H1 (cell line): ENCODE results near the gene NOL4L. TPM values are rescaled to one million over a fixed set of nuclear protein-coding genes. Genes with fewer than 3 reads are reported as not detected.

Experiments used
- CTCF ChIA-PET: fragments of 300-600 bp; sonication (Branson Sonifier 250); formaldehyde crosslinking; loops from one replicate; lab custom pipeline; 2021; ENCODE audit not compliant: partially characterized antibody; lab: Charles Lee
- POLR2A ChIA-PET: fragments of 300-600 bp; sonication (Branson Sonifier 250); formaldehyde crosslinking; loops from one replicate; lab custom pipeline; 2021; ENCODE audit warnings: inconsistent platforms; ENCODE audit not compliant: partially characterized antibody; lab: Charles Lee
- DNase-seq, 2 experiments: peaks; one replicate each; pipeline versions ENCODE4 v3.0.0 to v3.0.0-alpha.2; 2010 to 2022; ENCODE audit warnings: low spot score in 2 of 2, low read depth in 1 of 2, mixed read lengths in 1 of 2
- FAIRE-seq: peaks from 2 replicates; lab custom pipeline; 2011; peaks lifted over from hg19 to GRCh38; lab: Jason Lieb, UNC
- H2AFZ ChIP-seq: 2 replicates; pipeline ENCODE4 v1.8.1; 2012; ENCODE audit warnings: low read length, inconsistent platforms
- H2AK5ac ChIP-seq: 2 replicates; pipeline ENCODE4 v1.6.1; 2013; ENCODE audit warnings: low read depth, low read length
- H2BK120ac ChIP-seq: replicated peaks from 2 replicates; pipeline ENCODE3; 2013; ENCODE audit warnings: low read depth, low read length, inconsistent platforms
- H2BK12ac ChIP-seq: 2 replicates; pipeline ENCODE4 v1.6.1; 2013; ENCODE audit warnings: low read depth, low read length
- H2BK15ac ChIP-seq: 2 replicates; pipeline ENCODE4 v1.6.1; 2013; ENCODE audit warnings: low read length
- H2BK20ac ChIP-seq: 2 replicates; pipeline ENCODE4 v1.6.1; 2013; ENCODE audit warnings: low read length
- H2BK5ac ChIP-seq: 2 replicates; pipeline ENCODE4 v1.6.1; 2013; ENCODE audit warnings: low read depth, low read length
- H3K14ac ChIP-seq: 2 replicates; pipeline ENCODE4 v1.6.1; 2013; ENCODE audit warnings: inconsistent platforms; ENCODE audit not compliant: insufficient read length
- H3K18ac ChIP-seq: 2 replicates; pipeline ENCODE4 v1.6.1; 2013; ENCODE audit warnings: low read length; ENCODE audit errors: extremely low read depth
- H3K23ac ChIP-seq: 2 replicates; pipeline ENCODE4 v1.6.1; 2013; ENCODE audit warnings: inconsistent platforms; ENCODE audit not compliant: insufficient read length
- H3K23me2 ChIP-seq: 2 replicates; pipeline ENCODE4 v1.6.1; 2013; ENCODE audit warnings: low read depth, low read length
- H3K27ac ChIP-seq: 2 replicates; pipeline ENCODE4 v1.6.1; 2011; ENCODE audit warnings: low read depth, low read length, inconsistent platforms
- H3K27me3 ChIP-seq, 4 experiments: replicated peaks in 1 of 4; 1 replicate in 1 of 4; 2 replicates in 3 of 4; pipeline versions ENCODE4 v1.6.1 to v1.8.1; 2011 to 2013; ENCODE audit warnings: low read length in 3 of 4, mild to moderate bottlenecking in 3 of 4, inconsistent platforms in 2 of 4, mixed read lengths in 2 of 4, moderate library complexity in 1 of 4; ENCODE audit not compliant: control insufficient read depth in 3 of 4, insufficient read depth in 3 of 4; ENCODE audit errors: extremely low read depth in 1 of 4
- H3K36me3 ChIP-seq, 4 experiments: 2 replicates each; pipeline versions ENCODE4 v1.6.1 to v1.8.1; 2011 to 2013; ENCODE audit warnings: mild to moderate bottlenecking in 4 of 4, low read length in 3 of 4, moderate library complexity in 2 of 4, control low read depth in 1 of 4, inconsistent platforms in 1 of 4; ENCODE audit not compliant: insufficient read depth in 4 of 4, control insufficient read depth in 2 of 4
- H3K4ac ChIP-seq: replicated peaks from 2 replicates; pipeline ENCODE3; 2013; ENCODE audit warnings: low read length, low read depth, mixed read lengths, inconsistent platforms; ENCODE audit not compliant: insufficient read length
- H3K4me1 ChIP-seq, 4 experiments: replicated peaks in 1 of 4; 1 replicate in 1 of 4; 2 replicates in 3 of 4; pipeline versions ENCODE4 v1.6.1 to v1.8.1; 2011 to 2013; ENCODE audit warnings: low read length in 3 of 4, inconsistent platforms in 2 of 4, mixed read lengths in 1 of 4; ENCODE audit not compliant: insufficient read depth in 4 of 4, control insufficient read depth in 3 of 4
- H3K4me2 ChIP-seq, 2 experiments: 2 replicates each; pipeline versions ENCODE4 v1.6.1 to v1.8.1; 2011 to 2013; ENCODE audit warnings: low read depth in 2 of 2, low read length in 2 of 2, control low read depth in 1 of 2, inconsistent platforms in 1 of 2, mild to moderate bottlenecking in 1 of 2; ENCODE audit not compliant: insufficient read depth in 1 of 2
- H3K4me3 ChIP-seq, 4 experiments: fragments of 200-600, 300-600 bp in 1 of 4; sonication (generic), shearing (Covaris generic), sonication (Bioruptor Twin) in 1 of 4; 2 replicates each; pipeline versions ENCODE4 v1.5.1 to v1.8.1; 2011 to 2016; ENCODE audit warnings: low read length in 4 of 4, low read depth in 3 of 4, control low read depth in 2 of 4, inconsistent platforms in 2 of 4, mild to moderate bottlenecking in 2 of 4, mixed read lengths in 1 of 4, moderate library complexity in 1 of 4; ENCODE audit not compliant: insufficient read depth in 2 of 4; ENCODE audit errors: extremely low read depth in 1 of 4
- H3K56ac ChIP-seq: replicated peaks from 2 replicates; pipeline ENCODE3; 2013; ENCODE audit warnings: low read depth, mild to moderate bottlenecking, mixed read lengths, low read length, inconsistent platforms; ENCODE audit not compliant: insufficient read length
- H3K79me1 ChIP-seq: 2 replicates; pipeline ENCODE4 v1.6.1; 2013; ENCODE audit warnings: low read depth, low read length, control low read depth
- H3K79me2 ChIP-seq, 2 experiments: 2 replicates each; pipeline versions ENCODE4 v1.6.1 to v1.8.1; 2012 to 2013; ENCODE audit warnings: low read length in 2 of 2, mild to moderate bottlenecking in 2 of 2, inconsistent platforms in 1 of 2; ENCODE audit not compliant: insufficient read depth in 2 of 2, control insufficient read depth in 1 of 2
- H3K9ac ChIP-seq, 4 experiments: replicated peaks in 1 of 4; 1 replicate in 1 of 4; 2 replicates in 3 of 4; pipeline versions ENCODE4 v1.6.1 to v1.8.1; 2011 to 2013; ENCODE audit warnings: low read depth in 3 of 4, low read length in 3 of 4, control low read depth in 2 of 4, mild to moderate bottlenecking in 2 of 4, moderate library complexity in 2 of 4, inconsistent platforms in 1 of 4; ENCODE audit errors: extremely low read depth in 1 of 4
- H3K9me3 ChIP-seq, 2 experiments: 2 replicates each; pipeline versions ENCODE4 v1.6.1 to v1.8.1; 2012 to 2013; ENCODE audit warnings: mild to moderate bottlenecking in 2 of 2, moderate library complexity in 2 of 2, control low read depth in 1 of 2, inconsistent platforms in 1 of 2, low read depth in 1 of 2, low read length in 1 of 2, mixed read lengths in 1 of 2; ENCODE audit not compliant: insufficient read depth in 2 of 2
- H4K20me1 ChIP-seq, 2 experiments: replicated peaks in 1 of 2; 2 replicates each; pipeline versions ENCODE3 to v1.8.1; 2011 to 2013; ENCODE audit warnings: inconsistent platforms in 2 of 2, low read length in 2 of 2, mild to moderate bottlenecking in 1 of 2; ENCODE audit not compliant: insufficient read depth in 2 of 2, control insufficient read depth in 1 of 2
- H4K5ac ChIP-seq: 2 replicates; pipeline ENCODE4 v1.6.1; 2013; ENCODE audit warnings: low read length, low read depth, mixed read lengths, inconsistent platforms; ENCODE audit not compliant: insufficient read length
- H4K8ac ChIP-seq: 2 replicates; pipeline ENCODE4 v1.8.0; 2013; ENCODE audit warnings: mild to moderate bottlenecking, moderate library complexity, low read length, inconsistent platforms; ENCODE audit not compliant: insufficient read depth; ENCODE audit errors: extremely low read depth
- H4K91ac ChIP-seq: replicated peaks from 2 replicates; pipeline ENCODE3; 2013; ENCODE audit warnings: low read length, mixed read lengths, inconsistent platforms; ENCODE audit not compliant: insufficient read length
- CTBP2 ChIP-seq: IDR thresholded peaks from 2 replicates; pipeline ENCODE4 v1.7.0; 2011; ENCODE audit warnings: borderline replicate concordance, mild to moderate bottlenecking, moderate library complexity, mixed read lengths, low read length; ENCODE audit not compliant: insufficient read depth, insufficient read length
- EP300 ChIP-seq, 2 experiments: IDR thresholded peaks; 1 replicate in 1 of 2; 2 replicates in 1 of 2; pipeline ENCODE4 v1.6.1; 2011 to 2012; ENCODE audit warnings: low read depth in 2 of 2, low read length in 2 of 2, mild to moderate bottlenecking in 2 of 2, borderline replicate concordance in 1 of 2, inconsistent platforms in 1 of 2, moderate library complexity in 1 of 2
- FOSL1 ChIP-seq: IDR thresholded peaks from 2 replicates; pipeline ENCODE4 v1.6.1; 2011; ENCODE audit warnings: mild to moderate bottlenecking, low read depth, low read length, moderate library complexity; ENCODE audit not compliant: insufficient read depth
- GABPA ChIP-seq: IDR thresholded peaks from 2 replicates; pipeline ENCODE4 v1.6.1; 2011; ENCODE audit warnings: mild to moderate bottlenecking, low read length, moderate library complexity, borderline replicate concordance; ENCODE audit not compliant: insufficient read depth
- GTF2F1 ChIP-seq: IDR thresholded peaks from 2 replicates; pipeline ENCODE4 v1.6.1; 2012; ENCODE audit warnings: low read depth, low read length, improper control_type of control experiment, borderline replicate concordance
- HDAC2 ChIP-seq, 2 experiments: fragments of 300-600 bp in 1 of 2; sonication (generic) in 1 of 2; IDR thresholded peaks; 2 replicates each; pipeline ENCODE4 v1.6.1; 2011 to 2012; ENCODE audit warnings: low read depth in 2 of 2, low read length in 2 of 2, mild to moderate bottlenecking in 2 of 2, moderate library complexity in 2 of 2, borderline replicate concordance in 1 of 2, inconsistent platforms in 1 of 2
- JUND ChIP-seq: IDR thresholded peaks from 2 replicates; pipeline ENCODE4 v1.6.1; 2011; ENCODE audit warnings: mild to moderate bottlenecking, improper control_type of control experiment, low read length
- KDM5A ChIP-seq: fragments of 200-600 bp; IDR thresholded peaks from 2 replicates; pipeline ENCODE4 v1.7.1; 2012; ENCODE audit warnings: mild to moderate bottlenecking, low read length, inconsistent platforms, mixed read lengths
- SIN3A ChIP-seq, 2 experiments: IDR thresholded peaks in 1 of 2; conservative IDR thresholded peaks in 1 of 2; 2 replicates each; pipeline ENCODE4 v1.6.1; 2011 to 2012; ENCODE audit warnings: low read length in 2 of 2, improper control_type of control experiment in 1 of 2, low read depth in 1 of 2, mild to moderate bottlenecking in 1 of 2
- SRF ChIP-seq: IDR thresholded peaks from 2 replicates; pipeline ENCODE4 v1.6.1; 2011; ENCODE audit warnings: mild to moderate bottlenecking, low read depth, low read length, moderate library complexity
- WGBS, 2 experiments: shearing (Covaris generic) in 1 of 2; methylation state at CpG; one replicate each; pipeline versions ENCODE4 v1.1.6 to v1.1.7; 2013 to 2015; ENCODE audit warnings: low lambda C conversion rate in 2 of 2, mixed read lengths in 2 of 2, inconsistent platforms in 1 of 2, low coverage in 1 of 2, missing lambda C conversion rate in 1 of 2; ENCODE audit not compliant: insufficient replicate concordance in 2 of 2, insufficient coverage in 1 of 2, insufficient read length in 1 of 2; ENCODE audit errors: extremely low coverage in 1 of 2, missing lambda C conversion rate in 1 of 2; 5-methylcytosine and 5-hydroxymethylcytosine counted together
- polyA plus RNA-seq, 7 experiments: library from polyadenylated mRNA; depleted of rRNA in 3 of 7; stranded (reverse) in 5 of 7; unstranded in 2 of 7; fragments of >200 nt in 5 of 7; fragments of 200-250 nt in 2 of 7; gene quantifications; 1 replicate in 5 of 7; 2 replicates in 1 of 7; 4 replicates in 1 of 7; pipeline versions ENCODE4 v1.2.1 to v1.2.3, GENCODE V29; 2011 to 2013; ENCODE audit warnings: missing spikeins in 2 of 7, mixed read lengths in 2 of 7
- total RNA-seq: library from RNA; stranded (reverse); fragmentation: NEBNext Ultra II Directional; extraction: Animal tissue kit (Norgen Biotek cat#: 25700); gene quantifications from 2 replicates; pipeline ENCODE4 v1.2.1, GENCODE V29; 2021

The NOL4L gene
- total and polyA plus RNA-seq, 2 of the 8 experiments (the other 6 are each of a cell fraction or from before 2014, with no cell fraction given): 15.3 to 23.7 TPM

- Histone ChIP-seq H3K18ac (no peak overlapping the region), H2AK5ac (no peak overlapping the region), H3K14ac (no peak overlapping the region), H3K79me1 (no peaks in the 10 kb centered on the region; the same call in 1 of the 2 replicates), H3K9me3 (no peaks in the 10 kb centered on the region), H2BK15ac (no peak overlapping the region), H3K4me3 (no peak overlapping the region), H3K4ac (no peak overlapping the region), H2BK5ac (no peak overlapping the region), H4K8ac (no peak overlapping the region), H3K23ac (no peak overlapping the region), H3K79me2 (no peaks in the 10 kb centered on the region), H3K27me3 (peaks cover 2 to 12% (median 11%) of the 10 kb centered on the region in 4 experiments), H2AFZ (no peak overlapping the region), H3K9ac (no peak overlapping the region), H4K91ac (no peak overlapping the region), H3K23me2 (peaks cover 4% of the 10 kb centered on the region; the same call in 1 of the 2 replicates), H2BK20ac (no peak overlapping the region), H2BK120ac (no peak overlapping the region), H3K56ac (no peak overlapping the region), H3K4me1 (peaks cover 0 to 11% (median 6%) of the 10 kb centered on the region in 4 experiments; a peak in 5 of 7 replicates), H3K4me2 (no peak overlapping the region), H3K36me3 (no peaks in the 10 kb centered on the region), H4K20me1 (peaks cover 0 to 3% of the 10 kb centered on the region in 2 experiments), H2BK12ac (no peak overlapping the region), H3K27ac (no peak overlapping the region), H4K5ac (no peak overlapping the region)
- 92% methylated on average over 6 of the region's 6 CpGs; no CpG with 5 or more reads in 1 of the 2 experiments for WGBS, 2 experiments
- POLR2A ChIA-PET: interaction anchor here (0.6 to 1.2 kb wide), 2 partner anchors 15 to 355 kb away, joined by 3 to 4 read pairs; no protein-coding TSS in a partner anchor
- CTCF ChIA-PET: interaction anchor here (0.6 to 5.5 kb wide), 9 partner anchors 12 to 143 kb away, joined by 3 to 47 read pairs (median 6); no protein-coding TSS in a partner anchor
- no peak for DNase-seq
- FAIRE-seq: no peak
- TF ChIP-seq CTBP2: no peak
- TF ChIP-seq HDAC2 (IDR thresholded peaks at IDR 0.05; ENCODE audit: borderline replicate concordance in 1 of 2, low read depth in 2 of 2, low read length in 2 of 2): no peak
- no peak for TF ChIP-seq FOSL1
- no peak for TF ChIP-seq KDM5A
- no peak for TF ChIP-seq GTF2F1
- no peak for TF ChIP-seq GABPA
- no peak for TF ChIP-seq JUND
- TF ChIP-seq SIN3A (conservative IDR thresholded peaks at IDR 0.05 in 1 of 2, IDR thresholded peaks at IDR 0.05 in 1 of 2; ENCODE audit: low read depth in 1 of 2, low read length in 2 of 2): no peak
- no peak for TF ChIP-seq SRF
- TF ChIP-seq EP300 (IDR thresholded peaks at IDR 0.05; ENCODE audit: borderline replicate concordance in 1 of 2, low read depth in 2 of 2, low read length in 2 of 2): no peak
These were observed 42.9 kb downstream of the NOL4L start for GRCh38 chr20:32542259-32542615.
